ENCODE results near the gene RNF213. TPM values are rescaled to one million over a fixed set of nuclear protein-coding genes. Genes with fewer than 3 reads are reported as not detected.

Gene RNF213
- total RNA-seq, 1 experiment from 2014 or later, result 15.0 TPM

GRCh38 chr17:80352991-80353665 is 92.5 kb downstream of the RNF213 start:
- Histone ChIP-seq H3K27me3 (ENCODE audit: low read length) (no peaks in the 10 kb centered on the region), H3K36me3 (ENCODE audit: insufficient read depth, low read length) (no peaks in the 10 kb centered on the region), H4K20me1 (ENCODE audit: insufficient read depth, low read depth, low read length) (no peaks in the 10 kb centered on the region), H3K9me3 (ENCODE audit: low read length) (no peaks in the 10 kb centered on the region), H3K79me2 (ENCODE audit: low read length) (no peaks in the 10 kb centered on the region), H3K4me1 (ENCODE audit: low read length) (no peaks in the 10 kb centered on the region), H3K9ac (ENCODE audit: low read length) (no peak overlapping the region), H3K9me2 (replicated peaks; ENCODE audit: insufficient read depth, low read length) (no peaks in the 10 kb centered on the region), H3K4me3 (ENCODE audit: low read length) (no peak overlapping the region), H2AFZ (ENCODE audit: low read length) (no peak overlapping the region), H3K4me2 (ENCODE audit: low read depth, low read length, poor library complexity, severe bottlenecking) (no peak overlapping the region), H3K27ac (ENCODE audit: low read length) (no peak overlapping the region)
- DNase-seq, result no peak

- Histone ChIP-seq H2AFZ (ENCODE audit: low read length) (no peak overlapping the region), H3K4me1 (ENCODE audit: low read length) (no peaks in the 10 kb centered on the region), H3K36me3 (ENCODE audit: insufficient read depth, low read length) (no peaks in the 10 kb centered on the region), H3K9me3 (ENCODE audit: low read length) (no peaks in the 10 kb centered on the region), H3K27ac (ENCODE audit: low read length) (no peak overlapping the region), H3K4me3 (ENCODE audit: low read length) (no peak overlapping the region), H3K27me3 (ENCODE audit: low read length) (no peaks in the 10 kb centered on the region), H3K4me2 (ENCODE audit: low read depth, low read length, poor library complexity, severe bottlenecking) (no peak overlapping the region), H3K9ac (ENCODE audit: low read length) (no peak overlapping the region), H4K20me1 (ENCODE audit: insufficient read depth, low read depth, low read length) (no peaks in the 10 kb centered on the region), H3K9me2 (replicated peaks; ENCODE audit: insufficient read depth, low read length) (no peaks in the 10 kb centered on the region), H3K79me2 (ENCODE audit: low read length) (no peaks in the 10 kb centered on the region)
- DNase-seq, result no peak
These were observed 93.1 kb downstream of the RNF213 start for GRCh38 chr17:80353718-80354275.

- H3K4me1 ChIP-seq (ENCODE audit: low read length), result no peaks in the 10 kb centered on the region
- H3K4me2 ChIP-seq (ENCODE audit: low read depth, low read length, poor library complexity, severe bottlenecking), result no peak overlapping the region
- no peaks in the 10 kb centered on the region for H3K27me3 ChIP-seq (ENCODE audit: low read length)
- no peaks in the 10 kb centered on the region for H4K20me1 ChIP-seq (ENCODE audit: insufficient read depth, low read depth, low read length)
- no peak overlapping the region for H2AFZ ChIP-seq (ENCODE audit: low read length)
- H3K79me2 ChIP-seq (ENCODE audit: low read length), result no peaks in the 10 kb centered on the region
- no peak overlapping the region for H3K4me3 ChIP-seq (ENCODE audit: low read length)
- no peaks in the 10 kb centered on the region for H3K9me3 ChIP-seq (ENCODE audit: low read length)
- no peak overlapping the region for H3K9ac ChIP-seq (ENCODE audit: low read length)
- H3K36me3 ChIP-seq (ENCODE audit: insufficient read depth, low read length), result no peaks in the 10 kb centered on the region
- no peaks in the 10 kb centered on the region for H3K9me2 ChIP-seq (replicated peaks; ENCODE audit: insufficient read depth, low read length)
- no peak for DNase-seq
- no peak overlapping the region for H3K27ac ChIP-seq (ENCODE audit: low read length)
These were observed 93.7 kb downstream of the RNF213 start for GRCh38 chr17:80354336-80354735.

GRCh38 chr17:80356231-80356856 is 95.7 kb downstream of the RNF213 start:
- H3K27me3 ChIP-seq (ENCODE audit: low read length), result no peaks in the 10 kb centered on the region
- no peak overlapping the region for H3K4me3 ChIP-seq (ENCODE audit: low read length)
- H3K9ac ChIP-seq (ENCODE audit: low read length), result no peak overlapping the region
- H3K36me3 ChIP-seq (ENCODE audit: insufficient read depth, low read length), result no peaks in the 10 kb centered on the region
- H3K9me3 ChIP-seq (ENCODE audit: low read length), result no peaks in the 10 kb centered on the region
- no peaks in the 10 kb centered on the region for H3K79me2 ChIP-seq (ENCODE audit: low read length)
- DNase-seq, result no peak
- no peak overlapping the region for H3K4me2 ChIP-seq (ENCODE audit: low read depth, low read length, poor library complexity, severe bottlenecking)
- no peaks in the 10 kb centered on the region for H4K20me1 ChIP-seq (ENCODE audit: insufficient read depth, low read depth, low read length)
- H3K4me1 ChIP-seq (ENCODE audit: low read length), result no peaks in the 10 kb centered on the region
- no peak overlapping the region for H3K27ac ChIP-seq (ENCODE audit: low read length)
- H2AFZ ChIP-seq (ENCODE audit: low read length), result no peak overlapping the region
- H3K9me2 ChIP-seq (replicated peaks; ENCODE audit: insufficient read depth, low read length), result no peaks in the 10 kb centered on the region

GRCh38 chr17:80358131-80358530 is 97.5 kb downstream of the RNF213 start:
- Histone ChIP-seq H3K27me3 (ENCODE audit: low read length) (no peaks in the 10 kb centered on the region), H4K20me1 (ENCODE audit: insufficient read depth, low read depth, low read length) (no peaks in the 10 kb centered on the region), H3K4me3 (ENCODE audit: low read length) (no peak overlapping the region), H3K79me2 (ENCODE audit: low read length) (no peaks in the 10 kb centered on the region), H3K9ac (ENCODE audit: low read length) (no peak overlapping the region), H3K4me1 (ENCODE audit: low read length) (no peaks in the 10 kb centered on the region), H3K9me2 (replicated peaks; ENCODE audit: insufficient read depth, low read length) (no peaks in the 10 kb centered on the region), H3K27ac (ENCODE audit: low read length) (no peak overlapping the region), H3K9me3 (ENCODE audit: low read length) (no peaks in the 10 kb centered on the region), H3K36me3 (ENCODE audit: insufficient read depth, low read length) (no peaks in the 10 kb centered on the region), H2AFZ (ENCODE audit: low read length) (no peak overlapping the region), H3K4me2 (ENCODE audit: low read depth, low read length, poor library complexity, severe bottlenecking) (no peak overlapping the region)
- no peak for DNase-seq

- no peaks in the 10 kb centered on the region for H3K4me1 ChIP-seq (ENCODE audit: low read length)
- H3K9me3 ChIP-seq (ENCODE audit: low read length), result no peaks in the 10 kb centered on the region
- no peaks in the 10 kb centered on the region for H3K9me2 ChIP-seq (replicated peaks; ENCODE audit: insufficient read depth, low read length)
- no peak overlapping the region for H3K27ac ChIP-seq (ENCODE audit: low read length)
- H3K27me3 ChIP-seq (ENCODE audit: low read length), result no peaks in the 10 kb centered on the region
- no peaks in the 10 kb centered on the region for H3K79me2 ChIP-seq (ENCODE audit: low read length)
- H2AFZ ChIP-seq (ENCODE audit: low read length), result no peak overlapping the region
- no peak overlapping the region for H3K4me3 ChIP-seq (ENCODE audit: low read length)
- H4K20me1 ChIP-seq (ENCODE audit: insufficient read depth, low read depth, low read length), result no peaks in the 10 kb centered on the region
- DNase-seq, result no peak
- no peak overlapping the region for H3K9ac ChIP-seq (ENCODE audit: low read length)
- no peak overlapping the region for H3K4me2 ChIP-seq (ENCODE audit: low read depth, low read length, poor library complexity, severe bottlenecking)
- H3K36me3 ChIP-seq (ENCODE audit: insufficient read depth, low read length), result no peaks in the 10 kb centered on the region
These were observed 98.2 kb downstream of the RNF213 start for GRCh38 chr17:80358861-80359260.

GRCh38 chr17:80359422-80360110 is 98.9 kb downstream of the RNF213 start:
- DNase-seq, result no peak
- Histone ChIP-seq H4K20me1 (ENCODE audit: insufficient read depth, low read depth, low read length) (no peaks in the 10 kb centered on the region), H3K9ac (ENCODE audit: low read length) (no peak overlapping the region), H3K27me3 (ENCODE audit: low read length) (no peaks in the 10 kb centered on the region), H3K9me2 (replicated peaks; ENCODE audit: insufficient read depth, low read length) (no peaks in the 10 kb centered on the region), H2AFZ (ENCODE audit: low read length) (no peak overlapping the region), H3K79me2 (ENCODE audit: low read length) (no peaks in the 10 kb centered on the region), H3K4me2 (ENCODE audit: low read depth, low read length, poor library complexity, severe bottlenecking) (no peak overlapping the region), H3K36me3 (ENCODE audit: insufficient read depth, low read length) (no peaks in the 10 kb centered on the region), H3K27ac (ENCODE audit: low read length) (no peak overlapping the region), H3K4me1 (ENCODE audit: low read length) (no peaks in the 10 kb centered on the region), H3K4me3 (ENCODE audit: low read length) (no peak overlapping the region), H3K9me3 (ENCODE audit: low read length) (no peaks in the 10 kb centered on the region)

- H3K27ac ChIP-seq (ENCODE audit: low read length), result no peak overlapping the region
- no peaks in the 10 kb centered on the region for H3K9me2 ChIP-seq (replicated peaks; ENCODE audit: insufficient read depth, low read length)
- H3K79me2 ChIP-seq (ENCODE audit: low read length), result no peaks in the 10 kb centered on the region
- H3K9ac ChIP-seq (ENCODE audit: low read length), result no peak overlapping the region
- H3K4me1 ChIP-seq (ENCODE audit: low read length), result no peaks in the 10 kb centered on the region
- H3K36me3 ChIP-seq (ENCODE audit: insufficient read depth, low read length), result no peaks in the 10 kb centered on the region
- H2AFZ ChIP-seq (ENCODE audit: low read length), result no peak overlapping the region
- H3K27me3 ChIP-seq (ENCODE audit: low read length), result no peaks in the 10 kb centered on the region
- no peak overlapping the region for H3K4me3 ChIP-seq (ENCODE audit: low read length)
- H4K20me1 ChIP-seq (ENCODE audit: insufficient read depth, low read depth, low read length), result no peaks in the 10 kb centered on the region
- DNase-seq, result no peak
- no peaks in the 10 kb centered on the region for H3K9me3 ChIP-seq (ENCODE audit: low read length)
- no peak overlapping the region for H3K4me2 ChIP-seq (ENCODE audit: low read depth, low read length, poor library complexity, severe bottlenecking)
These were observed 99.7 kb downstream of the RNF213 start for GRCh38 chr17:80360396-80360795.
